IMR-90 (cell line): ENCODE data around the gene NOA1. TPM values are rescaled to one million over a fixed set of nuclear protein-coding genes. Genes with fewer than 3 reads are reported as not detected.

Experiments
- ATAC-seq: fragments of 200-7000 bp; cut with Tn5 transposase; 2 replicates; pipeline ENCODE4 v1.9.1; 2020; ENCODE audit warnings: low read depth, mild to moderate bottlenecking, moderate library complexity
- BruUV-seq: library from RNA; stranded (reverse); fragments of 400-500 nt; replicated peaks from 2 replicates; lab custom pipeline; 2021; lab: Mats Ljungman, UMichigan
- CTCF ChIA-PET: fragments of 300-600 bp; formaldehyde crosslinking; extraction: SDS; loops from one replicate; lab custom pipeline; 2021; ENCODE audit warnings: antibody characterized with exemption; lab: Yijun Ruan, JAX
- POLR2A ChIA-PET: fragments of 300-600 bp; sonication (Branson Sonifier 250); formaldehyde crosslinking; loops from one replicate; lab custom pipeline; 2022; ENCODE audit warnings: antibody characterized with exemption; ENCODE audit not compliant: unreplicated experiment; lab: Charles Lee
- DNase-seq: peaks from one replicate; pipeline ENCODE4 v3.0.0; 2013
- H2AFZ ChIP-seq: replicated peaks from 2 replicates; pipeline ENCODE3; 2013; ENCODE audit warnings: low read length, mild to moderate bottlenecking; ENCODE audit not compliant: poor library complexity
- H2AK5ac ChIP-seq: 2 replicates; pipeline ENCODE4 v1.6.1; 2013; ENCODE audit warnings: low read depth, low read length, inconsistent platforms
- H2AK9ac ChIP-seq: replicated peaks from 2 replicates; pipeline ENCODE3; 2013; ENCODE audit warnings: mild to moderate bottlenecking, low read depth, low read length, moderate library complexity; ENCODE audit not compliant: poor library complexity
- H2BK120ac ChIP-seq: 2 replicates; pipeline ENCODE4 v1.6.1; 2013; ENCODE audit warnings: low read depth, low read length, inconsistent platforms
- H2BK15ac ChIP-seq: 3 replicates; pipeline ENCODE4 v1.6.1; 2013; ENCODE audit warnings: low read depth, low read length, inconsistent platforms
- H2BK20ac ChIP-seq: 2 replicates; pipeline ENCODE4 v1.6.1; 2013; ENCODE audit warnings: low read depth, mild to moderate bottlenecking, inconsistent platforms, low read length, moderate library complexity
- H2BK5ac ChIP-seq: 2 replicates; pipeline ENCODE4 v1.6.1; 2013; ENCODE audit warnings: mild to moderate bottlenecking, low read depth, low read length, inconsistent platforms; ENCODE audit not compliant: poor library complexity, severe bottlenecking
- H3K14ac ChIP-seq: replicated peaks from 2 replicates; pipeline ENCODE4 v1.6.1; 2013; ENCODE audit warnings: low read depth, low read length, inconsistent platforms
- H3K18ac ChIP-seq: 2 replicates; pipeline ENCODE4 v1.6.1; 2013; ENCODE audit warnings: low read depth, low read length, control low read depth
- H3K23ac ChIP-seq: 2 replicates; pipeline ENCODE4 v1.6.1; 2013; ENCODE audit warnings: low read depth, low read length, inconsistent platforms
- H3K27ac ChIP-seq: 2 replicates; pipeline ENCODE4 v1.5.1; 2013; ENCODE audit warnings: mild to moderate bottlenecking, control low read depth, low read length; ENCODE audit not compliant: insufficient read depth
- H3K27me3 ChIP-seq: 2 replicates; pipeline ENCODE4 v1.6.1; 2013; ENCODE audit warnings: low read length; ENCODE audit not compliant: control insufficient read depth, insufficient read depth
- H3K36me3 ChIP-seq: 2 replicates; pipeline ENCODE4 v1.6.1; 2013; ENCODE audit warnings: low read length, mixed read lengths; ENCODE audit not compliant: control insufficient read depth, insufficient read depth
- H3K4ac ChIP-seq: 2 replicates; pipeline ENCODE4 v1.6.1; 2013; ENCODE audit warnings: low read depth, low read length, inconsistent platforms
- H3K4me1 ChIP-seq: 2 replicates; pipeline ENCODE4 v1.6.1; 2013; ENCODE audit warnings: low read length, mixed read lengths; ENCODE audit not compliant: control insufficient read depth, insufficient read depth
- H3K4me2 ChIP-seq: 2 replicates; pipeline ENCODE4 v1.6.1; 2013; ENCODE audit warnings: low read depth, mild to moderate bottlenecking, control low read depth, low read length, moderate library complexity
- H3K4me3 ChIP-seq: 2 replicates; pipeline ENCODE4 v1.5.1; 2013; ENCODE audit warnings: low read depth, mild to moderate bottlenecking, control low read depth, low read length, moderate library complexity; ENCODE audit not compliant: insufficient read depth
- H3K56ac ChIP-seq: 2 replicates; pipeline ENCODE4 v1.6.1; 2013; ENCODE audit warnings: low read length, inconsistent platforms; ENCODE audit not compliant: insufficient read depth; ENCODE audit errors: extremely low read depth
- H3K79me1 ChIP-seq, 2 experiments: 2 replicates each; pipeline ENCODE4 v1.6.1; 2013; ENCODE audit warnings: low read length in 2 of 2, inconsistent platforms in 1 of 2, low read depth in 1 of 2
- H3K9ac ChIP-seq: 2 replicates; pipeline ENCODE4 v1.6.1; 2013; ENCODE audit warnings: low read depth, low read length, control low read depth
- H3K9me1 ChIP-seq: 2 replicates; pipeline ENCODE4 v1.6.1; 2013; ENCODE audit warnings: low read length, inconsistent platforms; ENCODE audit not compliant: insufficient read depth
- H3K9me3 ChIP-seq: 2 replicates; pipeline ENCODE4 v1.6.1; 2013; ENCODE audit warnings: low read length; ENCODE audit not compliant: control insufficient read depth, insufficient read depth
- H4K20me1 ChIP-seq: 2 replicates; pipeline ENCODE4 v1.6.1; 2013; ENCODE audit warnings: low read length, inconsistent platforms; ENCODE audit not compliant: insufficient read depth
- H4K5ac ChIP-seq: 2 replicates; pipeline ENCODE4 v1.6.1; 2013; ENCODE audit warnings: mild to moderate bottlenecking, low read depth, low read length, control low read depth
- H4K8ac ChIP-seq, 2 experiments: 2 replicates each; pipeline ENCODE4 v1.6.1; 2013; ENCODE audit warnings: low read depth in 2 of 2, low read length in 2 of 2, control low read depth in 1 of 2, inconsistent platforms in 1 of 2
- H4K91ac ChIP-seq: 2 replicates; pipeline ENCODE4 v1.6.1; 2013; ENCODE audit warnings: low read depth, low read length, inconsistent platforms; ENCODE audit not compliant: insufficient read depth
- CHD1 ChIP-seq: IDR thresholded peaks from 2 replicates; pipeline ENCODE4 v1.6.1; 2012; ENCODE audit warnings: low read depth, low read length, improper control_type of control experiment
- CTCF ChIP-seq: conservative IDR thresholded peaks from 2 replicates; pipeline ENCODE4 v1.5.1; 2012; ENCODE audit warnings: mild to moderate bottlenecking, low read depth, low read length, improper control_type of control experiment
- FOS ChIP-seq: fragments of 150-350 bp; IDR thresholded peaks from 2 replicates; pipeline ENCODE4 v1.6.1; 2016; ENCODE audit warnings: low read depth, low read length
- RAD21 ChIP-seq: IDR thresholded peaks from 2 replicates; pipeline ENCODE4 v1.6.1; 2012; ENCODE audit warnings: low read length, improper control_type of control experiment
- RCOR1 ChIP-seq: IDR thresholded peaks from 2 replicates; pipeline ENCODE4 v1.6.1; 2012; ENCODE audit warnings: mild to moderate bottlenecking, low read length, improper control_type of control experiment; ENCODE audit not compliant: insufficient replicate concordance
- dilution Hi-C: fragments of 300-500 bp; cut with HindIII; formaldehyde crosslinking; loops from one replicate; pipeline ENCODE4 v1.14.3; 2018; ENCODE audit warnings: low sequenced_read_pairs; ENCODE audit not compliant: unreplicated experiment
- in situ Hi-C: fragments of 300-500 bp; cut with MboI; formaldehyde crosslinking; loops from 3 replicates; pipeline ENCODE4 v1.14.3; 2019; ENCODE audit warnings: low sequenced_read_pairs, inconsistent platforms, mixed read lengths
- intact Hi-C: fragments of 100-400 bp; cut with micrococcal nuclease; formaldehyde crosslinking; loops from 2 replicates; pipeline ENCODE4 v1.10.0; 2022
- polyA plus RNA-seq, 3 experiments: library from polyadenylated mRNA; depleted of rRNA; stranded (reverse); fragments of >200 nt; gene quantifications; 2 replicates each; pipeline ENCODE4 v1.2.3, GENCODE V29; 2012; ENCODE audit warnings: low replicate concordance in 1 of 3
- total RNA-seq: library from RNA; depleted of rRNA; stranded (reverse); fragments of >200 nt; gene quantifications from 2 replicates; pipeline ENCODE4 v1.2.3, GENCODE V29; 2012

NOA1 gene
- total and polyA plus RNA-seq, 2 of the 4 experiments (the other 2 are of a cell fraction), result 10.4 to 10.8 TPM

DNA sequence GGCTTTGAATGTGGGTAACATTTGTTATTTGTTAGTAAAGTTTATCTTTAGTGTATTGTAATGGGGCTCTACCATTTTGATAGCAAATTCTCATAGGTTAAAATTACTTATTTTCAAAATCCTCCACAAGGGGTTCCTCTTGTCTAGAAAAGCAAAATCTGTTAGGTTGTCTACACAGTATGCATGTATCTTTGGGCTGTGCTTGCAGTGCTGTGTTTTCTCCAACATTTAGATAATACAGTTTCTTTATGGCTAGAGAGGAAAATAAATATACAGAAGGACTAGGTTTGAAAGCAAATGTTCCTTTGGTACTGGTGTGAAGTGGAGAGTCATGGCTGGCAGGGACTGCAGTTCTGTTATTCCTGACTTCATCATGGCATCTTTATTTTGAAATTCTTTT, 41.6 kb upstream of the NOA1 start:
- Histone ChIP-seq H3K27ac (no peak overlapping the region), H3K4me3 (no peak overlapping the region), H4K91ac (no peak overlapping the region), H2BK5ac (no peak overlapping the region), H3K9ac (no peak overlapping the region), H4K20me1 (peaks cover 3% of the 10 kb centered on the region; the same call in 1 of the 2 replicates), H3K4me2 (no peak overlapping the region), H2AK9ac (no peak overlapping the region), H4K8ac (no peak overlapping the region), H3K9me3 (no peaks in the 10 kb centered on the region), H3K56ac (no peak overlapping the region), H2BK20ac (no peak overlapping the region), H3K4ac (no peak overlapping the region), H3K9me1 (peaks cover 2% of the 10 kb centered on the region; the same call in 1 of the 2 replicates), H2BK15ac (no peak overlapping the region), H3K23ac (no peak overlapping the region), H3K27me3 (no peaks in the 10 kb centered on the region), H2AFZ (no peak overlapping the region), H3K4me1 (peaks cover 8% of the 10 kb centered on the region), H3K14ac (no peak overlapping the region), H2BK120ac (no peak overlapping the region), H4K5ac (no peak overlapping the region), H2AK5ac (no peak overlapping the region), H3K79me1 (peaks cover 18 to 32% of the 10 kb centered on the region in 2 experiments), H3K36me3 (peaks cover 33% of the 10 kb centered on the region), H3K18ac (no peak overlapping the region)
- dilution Hi-C loops (no loop called here), intact Hi-C loops (no loop called here), in situ Hi-C loops (no loop called here)
- CTCF ChIA-PET, result no interaction called here
- POLR2A ChIA-PET, result no interaction called here
- ATAC-seq (no peak), DNase-seq (peak; percentile 19)
- no peak for TF ChIP-seq RCOR1
- TF ChIP-seq CTCF, result peak; percentile 32
- TF ChIP-seq CHD1, result no peak
- peak; percentile 36; the same call in 1 of the 2 replicates for TF ChIP-seq RAD21
- TF ChIP-seq FOS, result no peak
- BruUV-seq, result no TSS peak
